ENCODE data around the gene TLR8. TPM values are rescaled to one million over a fixed set of nuclear protein-coding genes. Genes with fewer than 3 reads are reported as not detected.
A peak's percentile ranks its signal among the peaks of the same experiment; 100 is the strongest.
"Not testable (repeated sequence)": the region's sequence is repeated elsewhere in the genome, so short reads cannot be mapped to it uniquely, and the experiment has no call there.

TLR8 gene
- total RNA-seq, 2 donors from 2014 or later: 1.4 to 3.5 TPM

DNA sequence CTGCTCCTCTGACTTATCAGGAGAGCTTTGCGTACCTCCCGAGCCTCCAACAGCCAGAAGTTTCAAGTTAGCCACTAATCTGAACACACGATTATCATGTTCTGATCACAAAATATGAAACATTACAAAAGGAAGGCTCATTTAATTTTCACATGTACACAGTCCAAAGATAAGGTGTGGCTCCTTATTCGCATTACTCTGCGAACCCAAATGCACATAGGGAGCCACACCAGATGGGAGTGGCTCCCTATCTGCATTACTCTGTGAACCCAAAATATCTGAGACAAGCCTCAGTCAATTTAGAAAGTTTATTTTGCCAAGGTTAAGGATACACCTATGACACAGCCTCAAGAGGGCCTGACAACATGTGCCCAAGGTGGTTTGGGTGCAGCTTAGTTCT, 28.4 kb downstream of the TLR8 start:
- no peak for ATAC-seq
- intact Hi-C loops (cut with DNase I): no loop called here
- DNase-seq: no peak

DNA sequence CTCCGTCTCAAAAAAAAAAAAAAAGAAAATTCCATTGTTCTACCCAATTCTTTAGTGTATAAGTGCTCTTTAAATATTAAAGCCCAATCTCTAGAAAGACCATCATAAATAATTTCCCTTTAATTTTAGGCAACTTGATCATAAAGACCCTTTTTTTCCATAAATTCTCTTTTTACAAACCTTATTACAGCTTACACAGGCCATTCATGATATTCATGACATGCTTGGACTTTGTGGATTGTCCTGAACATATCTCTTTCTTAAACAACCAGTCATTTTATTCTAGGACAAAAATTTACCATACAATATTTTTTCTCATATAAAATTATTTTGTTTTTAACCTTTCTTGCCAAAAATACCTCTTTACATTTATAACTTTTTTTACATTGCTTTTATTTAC, 30.5 kb downstream of the TLR8 start:
- intact Hi-C loops (cut with DNase I): no loop called here
- ATAC-seq (no peak), DNase-seq (no peak)

DNA sequence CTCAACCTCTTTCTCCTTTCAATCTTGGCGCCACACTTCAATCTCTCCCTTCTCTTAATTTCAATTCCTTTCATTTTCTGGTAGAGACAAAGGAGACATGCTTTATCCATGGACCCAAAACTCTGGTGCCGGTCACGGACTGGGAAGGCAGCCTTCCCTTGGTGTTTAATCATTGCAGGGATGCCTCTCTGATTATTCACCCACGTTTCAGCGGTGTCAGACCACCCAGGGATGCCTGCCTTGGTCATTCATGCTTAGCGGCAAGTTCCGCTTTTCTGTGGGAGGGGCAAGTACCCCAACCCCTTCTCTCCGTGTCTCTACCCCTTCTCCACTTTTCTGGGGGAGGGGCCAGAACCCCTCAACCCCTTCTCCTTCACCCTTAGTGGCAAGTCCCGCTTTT, 34.1 kb downstream of the TLR8 start:
- DNase-seq; intact Hi-C loops (cut with DNase I); ATAC-seq: not testable (repeated sequence)

DNA sequence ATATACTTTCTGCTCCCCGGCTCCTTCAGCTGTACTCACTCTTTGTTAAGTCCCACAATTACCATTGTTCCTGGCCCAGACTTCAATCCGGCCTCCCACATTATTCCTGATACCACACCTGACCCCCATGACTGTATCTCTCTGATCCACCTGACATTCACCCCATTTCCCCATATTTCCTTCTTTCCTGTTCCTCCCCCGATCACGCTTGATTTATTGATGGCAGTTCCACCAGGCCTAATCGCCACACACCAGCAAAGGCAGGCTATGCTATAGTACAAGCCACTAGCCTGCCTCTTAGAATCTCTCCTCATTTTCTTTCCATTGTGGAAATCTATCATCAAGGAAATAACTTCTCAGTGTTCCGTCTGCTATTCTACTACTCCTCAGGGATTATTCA, 37.2 kb downstream of the TLR8 start:
- intact Hi-C loops (cut with DNase I); DNase-seq; ATAC-seq: not testable (repeated sequence)

DNA sequence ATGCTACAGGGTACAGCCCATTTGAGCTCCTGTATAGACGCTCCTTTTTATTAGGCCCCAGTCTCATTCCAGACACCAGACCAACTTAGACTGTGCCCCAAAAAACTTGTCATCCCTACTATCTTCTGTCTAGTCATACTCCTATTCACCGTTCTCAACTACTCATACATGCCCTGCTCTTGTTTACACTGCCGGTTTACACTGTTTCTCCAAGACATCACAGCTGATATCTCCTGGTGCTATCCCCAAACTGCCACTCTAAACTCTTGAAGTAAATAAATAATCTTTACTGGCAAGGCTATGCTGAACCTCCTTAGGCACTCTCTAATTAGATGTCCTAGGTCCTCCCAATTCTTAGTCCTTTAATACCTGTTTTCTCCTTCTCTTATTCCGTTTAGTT, 38.0 kb downstream of the TLR8 start:
- not testable (repeated sequence) for DNase-seq, ATAC-seq

DNA sequence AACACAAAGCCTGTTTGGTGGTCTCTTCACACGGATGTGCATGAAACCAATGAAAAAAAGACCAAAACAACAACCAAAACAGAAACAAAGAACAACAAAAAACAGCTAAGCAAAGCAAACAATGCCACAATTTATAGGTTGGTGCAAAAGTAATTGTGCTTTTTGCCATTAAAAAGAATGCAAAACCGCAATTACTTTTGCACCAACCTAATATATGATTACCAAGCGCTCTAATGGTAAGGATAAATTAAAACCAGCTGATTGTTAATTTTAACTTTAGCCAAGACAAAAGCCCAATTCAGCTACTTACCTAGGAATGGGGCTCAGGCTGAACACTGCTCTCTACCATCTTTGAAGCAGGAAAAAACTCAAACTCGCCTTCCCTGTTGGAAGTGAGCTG, 39.1 kb downstream of the TLR8 start:
- intact Hi-C loops (cut with DNase I): no loop called here

More for the DNA sequence above, 38.0 kb downstream of the TLR8 start:
- intact Hi-C loops (cut with DNase I): not testable (repeated sequence)

DNA sequence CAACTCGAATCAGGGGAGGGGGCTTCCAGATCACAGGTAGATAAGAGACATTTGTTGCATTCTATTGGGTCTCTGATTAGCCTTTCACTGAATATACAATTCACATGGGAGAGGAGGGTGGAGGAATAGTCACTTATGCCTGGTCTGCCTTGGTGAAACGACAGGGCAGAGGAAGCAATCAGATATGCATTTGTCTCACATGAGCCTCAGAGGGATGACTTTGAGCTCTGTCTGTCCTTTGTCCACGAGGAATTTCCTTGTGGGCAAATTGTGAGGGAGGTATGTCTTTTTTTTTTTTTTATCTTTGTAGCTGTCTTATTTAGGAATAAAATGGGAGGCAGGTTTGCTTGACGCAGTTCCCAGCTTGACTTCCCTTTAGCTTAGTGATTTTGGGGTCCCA, 40.0 kb downstream of the TLR8 start:
- intact Hi-C loops (cut with DNase I): loop anchor here in 1 of 2 donors (2.0 kb wide), 1 partner anchor 542 kb away; no protein-coding TSS in a partner anchor
- no peak for DNase-seq
- no peak for ATAC-seq

More for the DNA sequence above, 39.1 kb downstream of the TLR8 start:
- no peak for DNase-seq
- ATAC-seq: no peak

DNA sequence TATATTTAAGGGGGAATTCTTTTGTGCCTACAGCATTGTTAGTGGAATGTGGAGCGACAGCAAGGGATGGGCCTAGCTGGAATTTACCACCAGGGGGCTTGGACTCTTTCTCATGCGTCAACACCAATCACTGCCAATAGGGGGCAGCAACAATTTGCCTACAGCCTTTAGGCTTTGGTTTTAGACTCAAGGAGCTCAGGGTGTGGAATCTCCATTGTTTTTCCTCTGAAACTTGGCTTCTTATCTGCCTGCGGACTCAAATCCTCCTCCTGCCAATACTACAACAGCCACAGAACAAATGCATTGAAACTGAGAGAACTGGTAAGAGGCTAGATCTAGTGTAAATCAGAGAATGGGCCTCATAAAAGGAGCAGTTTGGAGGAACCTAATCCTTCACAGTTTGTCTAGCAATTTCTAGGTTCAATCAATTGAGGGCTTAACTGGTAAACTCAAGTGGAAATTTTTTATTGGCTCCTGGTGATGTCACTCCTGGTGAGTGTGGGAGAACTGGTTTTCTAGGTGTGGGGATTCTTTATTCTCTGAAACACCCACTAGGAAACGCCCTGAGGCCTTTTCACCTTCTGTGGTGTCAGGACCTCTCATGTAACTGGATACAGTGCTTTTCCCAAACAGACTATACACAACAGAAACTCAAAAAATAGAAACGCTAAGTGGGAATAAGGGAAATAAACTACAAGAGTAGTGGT, 40.6 kb downstream of the TLR8 start:
- DNase-seq (peak; percentile 69), ATAC-seq (peak; percentile 49 to 73)
- intact Hi-C loops (cut with DNase I): loop anchor here in 1 of 2 donors (2.0 kb wide), 1 partner anchor 542 kb away; no protein-coding TSS in a partner anchor

DNA sequence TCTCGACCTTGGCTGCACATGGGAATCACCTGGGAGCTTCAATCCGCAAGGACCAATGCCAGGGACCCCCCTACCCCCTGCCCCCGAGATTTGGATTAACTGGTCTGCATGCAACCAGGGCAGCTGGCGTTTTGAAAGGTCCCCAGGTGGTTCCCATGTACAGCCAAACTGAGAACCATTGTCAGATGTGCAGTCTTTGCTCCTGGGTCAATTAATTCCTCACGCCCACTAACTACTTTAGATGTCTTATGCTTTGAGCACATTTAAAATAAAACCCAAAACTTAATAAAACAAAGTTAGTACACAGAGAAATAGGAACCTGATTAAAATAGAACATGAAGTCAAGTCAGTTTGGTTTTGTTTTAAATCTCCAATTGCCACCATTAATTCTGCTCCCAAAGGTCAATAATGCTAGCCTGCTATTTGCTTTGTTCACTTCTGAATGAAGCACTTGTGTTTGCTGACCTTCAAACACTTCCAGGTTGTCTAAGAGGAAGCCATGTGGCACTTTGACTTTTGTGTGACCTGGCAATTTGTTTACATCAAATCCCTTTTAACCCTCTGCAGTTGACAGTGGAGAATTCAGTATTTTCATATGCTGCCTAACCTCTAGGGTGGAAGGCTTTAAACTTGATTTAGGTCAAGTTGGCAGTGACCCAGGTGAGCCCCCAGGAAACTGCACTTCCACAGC, 41.3 kb downstream of the TLR8 start:
- no peak for DNase-seq
- intact Hi-C loops (cut with DNase I): loop anchor here in 1 of 2 donors (2.0 kb wide), 1 partner anchor 541 kb away; no protein-coding TSS in a partner anchor
- no peak for ATAC-seq

DNA sequence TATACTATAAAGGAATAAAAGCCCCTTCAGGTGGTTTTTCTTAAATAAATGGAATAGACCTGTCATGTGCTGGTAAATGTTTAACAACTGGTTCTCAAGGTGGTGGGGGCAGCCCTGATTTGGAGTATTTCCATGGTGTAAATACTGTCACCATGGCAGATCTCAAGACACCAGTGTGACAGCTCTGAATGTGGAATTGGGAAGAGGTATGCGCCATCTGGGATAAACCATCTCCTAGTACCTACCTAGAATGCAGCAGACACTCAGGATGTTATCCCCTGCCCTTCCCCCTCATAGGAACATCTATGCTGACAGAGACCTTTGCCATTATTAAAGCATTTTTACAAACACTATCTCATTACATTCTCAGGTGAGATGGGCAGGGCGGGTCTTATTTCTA, 42.1 kb downstream of the TLR8 start:
- DNase-seq (no peak), ATAC-seq (no peak)
- intact Hi-C loops (cut with DNase I): no loop called here

DNA sequence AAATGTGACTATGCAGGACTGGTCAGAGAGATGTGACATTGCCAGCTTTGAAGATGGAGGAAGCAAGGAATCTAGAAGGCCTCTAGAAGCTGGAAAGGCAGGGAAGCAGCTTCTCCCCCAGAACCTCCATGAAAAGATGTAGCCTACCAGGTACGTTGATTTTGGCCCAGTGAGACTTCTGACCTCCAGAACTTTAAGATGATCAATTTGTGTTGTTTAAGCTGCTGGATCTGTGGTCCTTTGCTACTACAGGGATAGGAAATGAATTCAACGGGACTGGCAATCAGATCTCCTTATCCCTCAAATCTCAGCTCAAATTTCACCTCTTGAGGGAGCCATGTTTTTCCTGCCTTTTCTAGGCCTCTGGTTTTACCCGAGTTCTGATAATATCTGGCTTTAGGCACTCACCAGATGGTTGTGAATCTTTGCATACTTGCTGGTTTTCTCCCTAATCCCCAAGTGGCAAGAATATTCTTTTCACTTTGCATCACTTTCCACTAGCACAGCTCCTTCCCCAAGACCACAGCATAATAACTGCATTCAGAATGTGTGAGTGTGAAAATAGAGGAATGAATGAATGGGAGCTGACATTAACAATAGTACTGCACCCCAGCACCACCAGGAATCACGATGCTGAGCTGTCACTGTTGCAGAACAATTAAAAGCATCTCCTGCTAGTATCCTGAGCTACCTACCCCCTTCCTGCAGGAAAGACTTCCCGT, 42.9 kb downstream of the TLR8 start:
- DNase-seq (no peak), ATAC-seq (no peak)
- intact Hi-C loops (cut with DNase I): no loop called here

DNA sequence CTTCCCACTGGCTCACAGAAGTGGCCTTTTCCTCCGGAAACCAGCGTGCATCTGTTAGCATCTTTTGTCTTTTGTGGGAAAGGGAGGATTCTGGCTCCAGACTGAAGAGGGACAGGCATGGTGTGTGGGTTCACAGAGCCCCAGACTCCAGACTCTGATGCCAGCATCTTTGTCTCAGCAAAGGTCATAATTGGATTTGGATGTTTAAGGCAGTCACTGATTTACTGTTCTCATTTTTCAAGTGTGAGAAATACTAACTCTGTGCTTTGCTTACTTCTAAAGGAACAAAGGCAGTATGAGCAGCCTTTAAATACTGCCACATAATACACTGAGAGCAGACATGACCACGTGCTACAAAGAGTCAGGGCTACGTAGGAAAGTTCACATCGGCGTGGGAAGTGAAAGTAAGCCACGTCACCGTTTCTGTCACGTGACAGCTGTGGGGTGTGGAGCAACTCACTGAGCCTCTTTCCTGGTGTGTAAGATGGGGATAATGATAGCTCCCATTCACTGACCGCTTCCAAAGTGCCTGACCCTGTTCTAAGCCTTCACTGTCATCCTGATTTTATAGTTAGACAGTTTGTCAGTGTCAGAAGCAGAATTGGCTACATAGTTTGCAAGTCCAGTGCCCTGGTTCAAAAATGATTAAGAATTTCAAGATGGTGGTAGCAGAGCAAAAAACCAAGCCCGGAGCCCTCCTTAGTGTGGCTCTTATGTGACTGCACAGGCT, 43.7 kb downstream of the TLR8 start:
- ATAC-seq (peak; percentile 86 to 90), DNase-seq (peak; percentile 82)
- intact Hi-C loops (cut with DNase I): no loop called here

DNA sequence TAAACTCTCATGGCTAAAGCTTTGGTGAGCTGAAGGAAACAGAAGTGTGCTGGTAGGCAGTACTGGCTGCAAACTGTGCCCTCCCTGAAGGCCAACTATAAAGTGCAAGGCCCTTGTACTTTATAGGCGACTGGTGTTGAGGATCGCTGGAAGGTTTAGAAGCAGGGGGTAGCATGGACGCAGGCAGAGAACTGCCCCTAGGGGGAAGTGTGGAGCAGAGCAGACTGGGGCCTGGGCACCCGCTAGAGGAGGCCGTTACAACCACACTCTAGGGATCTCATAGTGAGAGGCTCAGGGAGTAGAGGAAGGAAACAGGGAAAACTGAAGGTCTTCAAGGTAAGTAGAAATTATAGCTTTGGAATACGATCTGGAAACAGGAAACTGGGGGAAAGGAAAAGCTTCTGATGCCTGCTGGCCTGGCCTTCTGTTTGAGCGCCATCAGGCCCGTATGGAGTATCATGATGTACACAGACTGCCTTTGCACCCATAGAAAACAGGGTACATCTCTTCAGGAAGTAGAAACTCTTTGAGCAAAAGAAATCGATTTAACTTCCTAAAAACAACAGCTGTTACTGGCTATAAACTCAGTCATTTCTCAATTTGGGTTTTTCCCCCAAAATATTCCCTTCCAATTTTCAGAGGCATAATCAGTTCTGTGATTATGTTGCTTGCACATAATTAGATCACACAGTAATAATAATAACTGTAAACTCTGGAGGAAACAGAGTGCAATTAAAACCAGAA, 44.6 kb downstream of the TLR8 start:
- ATAC-seq (peak; percentile 56 to 69), DNase-seq (no peak)
- intact Hi-C loops (cut with DNase I): no loop called here

DNA sequence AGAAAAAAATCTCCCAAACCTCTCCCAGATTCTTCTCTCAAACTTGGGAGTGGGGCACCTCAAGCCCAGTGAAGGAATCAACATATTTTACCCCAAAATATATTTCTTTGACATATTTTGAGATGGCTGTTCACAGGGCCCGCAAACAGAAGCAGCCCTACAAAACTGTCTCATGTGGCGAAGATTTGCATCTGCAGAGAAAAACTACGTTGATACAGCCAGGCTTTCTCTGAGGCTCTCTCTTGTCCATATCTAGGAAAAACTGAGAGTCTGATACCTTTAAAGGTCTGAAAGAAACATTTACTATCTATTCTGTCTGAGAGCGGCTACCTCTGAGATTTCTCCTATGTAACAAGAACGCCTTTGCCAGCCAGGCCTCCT, 45.2 kb downstream of the TLR8 start:
- ATAC-seq (no peak), DNase-seq (no peak)
- intact Hi-C loops (cut with DNase I): no loop called here

DNA sequence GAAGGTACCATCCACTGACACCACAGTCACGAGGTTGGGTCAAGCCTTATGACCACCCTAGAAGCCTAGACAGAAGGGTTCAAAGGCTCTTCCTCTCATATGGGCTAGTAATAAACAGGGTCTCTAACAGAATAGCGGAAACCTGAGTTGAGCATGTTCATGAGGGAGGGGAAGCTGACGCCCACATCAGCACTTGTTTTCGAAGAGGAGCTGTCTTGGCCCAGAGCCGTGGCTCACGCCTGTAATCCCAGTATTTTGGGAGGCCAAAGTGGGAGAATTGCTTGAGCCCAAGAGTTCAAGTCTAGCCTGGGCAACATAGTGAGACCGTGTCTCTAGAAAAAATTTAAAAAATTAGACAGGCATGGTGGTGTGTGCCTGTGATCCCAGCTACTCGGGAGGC, 47.0 kb downstream of the TLR8 start:
- no peak for DNase-seq
- no peak for ATAC-seq
- intact Hi-C loops (cut with DNase I): no loop called here

DNA sequence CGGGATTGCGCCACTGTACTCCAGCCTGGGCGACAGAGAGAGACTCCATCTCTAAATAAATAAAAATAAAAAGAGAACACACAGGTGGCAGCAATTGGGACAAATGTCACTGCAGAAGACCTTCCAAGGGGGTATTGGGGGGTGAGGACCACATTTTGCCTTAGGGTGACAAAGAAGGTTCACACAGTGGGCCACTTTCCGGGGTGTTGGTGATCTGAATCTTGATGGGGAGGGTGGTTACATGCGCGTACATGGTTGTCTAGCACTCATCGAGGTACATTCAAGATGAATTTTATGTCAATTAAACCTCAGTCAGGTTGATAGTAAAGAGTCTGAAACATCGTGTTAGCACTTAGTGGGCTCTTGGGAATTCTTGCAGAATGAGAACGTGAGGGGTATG, 48.0 kb downstream of the TLR8 start:
- ATAC-seq (no peak), DNase-seq (no peak)
- intact Hi-C loops (cut with DNase I): no loop called here

DNA sequence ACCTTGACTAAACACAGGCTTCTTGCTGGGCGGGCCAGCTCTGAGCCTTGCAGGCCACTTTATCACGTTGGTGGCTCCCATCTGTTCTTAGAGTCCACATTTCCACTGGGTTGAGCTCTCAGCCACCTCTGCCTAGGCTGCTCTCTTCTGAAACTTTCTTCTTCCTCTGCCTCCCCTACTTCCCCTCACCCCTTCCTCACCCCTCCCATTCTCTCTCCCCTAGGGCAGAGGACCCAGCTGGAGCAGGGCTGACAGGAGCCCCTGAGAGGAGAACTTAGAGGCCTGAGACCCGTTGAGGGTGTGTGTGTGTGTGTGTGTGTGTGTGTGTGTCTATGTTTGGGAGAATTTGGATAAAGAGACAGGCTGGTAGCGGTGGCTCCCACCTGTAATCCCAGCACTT, 48.6 kb downstream of the TLR8 start:
- no peak for DNase-seq
- intact Hi-C loops (cut with DNase I): no loop called here
- no peak for ATAC-seq

DNA sequence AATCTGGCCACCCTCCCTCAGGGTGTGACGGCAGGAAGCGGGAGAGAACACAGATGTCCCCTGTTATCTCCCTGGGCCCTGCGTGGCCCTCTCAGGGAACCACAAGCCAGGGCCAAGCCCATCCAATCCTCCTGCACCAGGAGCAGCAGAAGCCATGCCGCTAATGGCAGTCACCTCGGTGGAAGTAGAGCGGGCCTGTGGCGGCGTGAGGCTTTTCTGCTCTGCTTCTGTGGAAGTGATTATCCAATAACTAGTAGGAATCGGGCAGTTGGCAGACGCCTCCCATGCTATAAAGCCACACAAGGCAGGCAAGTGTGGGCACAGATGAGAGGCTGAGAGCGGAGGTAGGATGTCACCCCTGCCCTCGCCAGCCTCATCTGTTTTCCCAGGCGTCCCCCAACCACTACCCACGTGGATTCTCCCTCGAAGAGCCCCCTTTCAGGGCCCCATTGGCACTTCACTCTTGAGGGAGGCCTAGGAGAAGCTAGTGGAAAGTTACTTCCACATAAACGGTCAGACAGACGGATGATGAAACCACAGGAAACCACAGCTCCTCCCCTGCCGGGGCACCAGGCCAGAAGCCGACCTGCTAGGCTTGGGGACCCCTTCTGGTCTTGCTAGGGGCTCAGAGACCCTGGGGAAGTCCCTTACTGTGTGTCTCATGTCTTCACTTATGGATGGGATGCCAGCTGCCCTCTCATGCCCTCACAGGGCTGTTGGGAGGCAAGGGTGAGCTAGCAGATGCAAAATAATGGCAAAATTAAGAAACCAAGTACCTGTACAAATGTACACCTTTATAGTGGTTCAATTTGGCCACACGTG, 49.7 kb downstream of the TLR8 start:
- DNase-seq: peak; percentile 64

More for the DNA sequence above, 49.7 kb downstream of the TLR8 start:
- ATAC-seq: peak; percentile 73 to 91
- intact Hi-C loops (cut with DNase I): no loop called here
